GM19099 (cell line): ENCODE measurements around the gene MDM4.

Experiments used
- POLR2A ChIP-seq: IDR thresholded peaks from 3 replicates; pipeline ENCODE4 v1.6.1; 2011; ENCODE audit warnings: low read depth; ENCODE audit not compliant: insufficient read length; ENCODE audit errors: extremely low read depth

Gene MDM4

GRCh38 chr1:204478921-204479320 lies 37.3 kb upstream of the MDM4 start:
- no peak for TF ChIP-seq POLR2A

- no peak for TF ChIP-seq POLR2A
These were observed 36.6 kb upstream of the MDM4 start for GRCh38 chr1:204479387-204480136.

GRCh38 chr1:204480515-204480914 lies 35.7 kb upstream of the MDM4 start:
- no peak for TF ChIP-seq POLR2A

- TF ChIP-seq POLR2A: no peak
These were observed 32.4 kb upstream of the MDM4 start for GRCh38 chr1:204483791-204484190.

GRCh38 chr1:204487256-204487615 lies 29.0 kb upstream of the MDM4 start:
- TF ChIP-seq POLR2A: no peak

GRCh38 chr1:204491655-204492054 lies 24.6 kb upstream of the MDM4 start:
- TF ChIP-seq POLR2A: no peak

- TF ChIP-seq POLR2A: no peak
These were observed 22.8 kb upstream of the MDM4 start for GRCh38 chr1:204493145-204493983.

GRCh38 chr1:204493984-204494280 lies 22.3 kb upstream of the MDM4 start:
- no peak for TF ChIP-seq POLR2A

- peak; percentile 82 for TF ChIP-seq POLR2A
These were observed 21.7 kb upstream of the MDM4 start, which contains the start of gene PIK3C2B for GRCh38 chr1:204494281-204495077. Gene PIK3C2B, minus strand, starts transcription at chr1:204494805. Its CDS starts 25,003 bp downstream, at chr1:204469802.

- TF ChIP-seq POLR2A: no peak
These were observed 21.0 kb upstream of the MDM4 start for GRCh38 chr1:204495078-204495753.

- TF ChIP-seq POLR2A: no peak
These were observed 20.4 kb upstream of the MDM4 start for GRCh38 chr1:204495777-204496176.

GRCh38 chr1:204498981-204499380 lies 17.2 kb upstream of the MDM4 start:
- TF ChIP-seq POLR2A: no peak

GRCh38 chr1:204499511-204500468 lies 16.4 kb upstream of the MDM4 start:
- no peak for TF ChIP-seq POLR2A

GRCh38 chr1:204502241-204502640 lies 14.0 kb upstream of the MDM4 start:
- no peak for TF ChIP-seq POLR2A
